HepG2 (cell line): ENCODE data around the gene L3MBTL1. TPM values are rescaled to one million over a fixed set of nuclear protein-coding genes. Genes with fewer than 3 reads are reported as not detected.

Experiments
- AHR ChIP-seq: IDR thresholded peaks from 2 replicates; pipeline ENCODE4 v1.6.1; 2018; ENCODE audit warnings: missing genetic modification reagents, missing compliant biosample characterization
- ASH2L ChIP-seq: fragments of 300-600, 200-600 bp; sonication (generic); IDR thresholded peaks from 2 replicates; pipeline ENCODE4 v1.7.0; 2017; ENCODE audit warnings: low read depth, mild to moderate bottlenecking, moderate library complexity, mixed read lengths, low read length; ENCODE audit not compliant: insufficient read length
- CBFB ChIP-seq: sonication (generic); formaldehyde crosslinking; IDR thresholded peaks from 2 replicates; pipeline ENCODE4 v1.4.0; 2020; ENCODE audit warnings: missing genetic modification reagents
- DPF2 ChIP-seq: sonication (generic); formaldehyde crosslinking; IDR thresholded peaks from 2 replicates; pipeline ENCODE4 v1.4.0; 2020; ENCODE audit warnings: mild to moderate bottlenecking, low read depth, missing genetic modification reagents, borderline replicate concordance
- EP300 ChIP-seq, 3 experiments: sonication (generic) in 1 of 3; formaldehyde crosslinking in 1 of 3; IDR thresholded peaks; 2 replicates each; pipeline versions ENCODE4 v1.5.1 to v1.6.1; 2011 to 2020; ENCODE audit warnings: low read depth in 2 of 3, low read length in 2 of 3, borderline replicate concordance in 1 of 3, improper control_type of control experiment in 1 of 3, mild to moderate bottlenecking in 1 of 3, missing genetic modification reagents in 1 of 3, moderate library complexity in 1 of 3
- FLYWCH1 ChIP-seq: sonication (generic); formaldehyde crosslinking; IDR thresholded peaks from 2 replicates; pipeline ENCODE4 v1.8.1; 2023; ENCODE audit warnings: mild to moderate bottlenecking, missing genetic modification reagents
- ISL2 ChIP-seq: sonication (generic); formaldehyde crosslinking; IDR thresholded peaks from 2 replicates; pipeline ENCODE4 v1.5.0; 2020; ENCODE audit warnings: missing genetic modification reagents
- MTF2 ChIP-seq: sonication (generic); formaldehyde crosslinking; IDR thresholded peaks from 2 replicates; pipeline ENCODE4 v1.5.0; 2020; ENCODE audit warnings: missing genetic modification reagents, borderline replicate concordance
- MYPOP ChIP-seq: sonication (generic); formaldehyde crosslinking; IDR thresholded peaks from 2 replicates; pipeline ENCODE4 v1.8.1; 2023; ENCODE audit warnings: mild to moderate bottlenecking, moderate library complexity, missing genetic modification reagents
- NONO ChIP-seq, 2 experiments: fragments of 450-650 bp in 1 of 2; sonication (generic) in 1 of 2; formaldehyde crosslinking in 1 of 2; IDR thresholded peaks in 1 of 2; conservative IDR thresholded peaks in 1 of 2; 2 replicates each; pipeline versions ENCODE4 v1.6.1 to v1.8.0; 2017 to 2022; ENCODE audit warnings: mild to moderate bottlenecking in 1 of 2, missing genetic modification reagents in 1 of 2, moderate library complexity in 1 of 2
- NRL ChIP-seq: sonication (generic); formaldehyde crosslinking; IDR thresholded peaks from 2 replicates; pipeline ENCODE4 v1.5.0; 2020; ENCODE audit warnings: missing genetic modification reagents, mild to moderate bottlenecking, moderate library complexity, borderline replicate concordance
- PBX3 ChIP-seq: sonication (generic); formaldehyde crosslinking; IDR thresholded peaks from 2 replicates; pipeline ENCODE4 v1.8.1; 2023; ENCODE audit warnings: missing genetic modification reagents, inconsistent platforms, borderline replicate concordance
- POLR2AphosphoS2 ChIP-seq: IDR thresholded peaks from 2 replicates; pipeline ENCODE4 v1.6.1; 2011; ENCODE audit warnings: low read depth, low read length, improper control_type of control experiment
- RFXAP ChIP-seq: sonication (generic); formaldehyde crosslinking; IDR thresholded peaks from 2 replicates; pipeline ENCODE4 v1.4.0; 2020; ENCODE audit warnings: missing genetic modification reagents, borderline replicate concordance
- SIN3B ChIP-seq: fragments of 150-350 bp; IDR thresholded peaks from 2 replicates; pipeline ENCODE4 v1.6.1; 2014; ENCODE audit warnings: low read length
- SMAD1 ChIP-seq: sonication (generic); formaldehyde crosslinking; IDR thresholded peaks from 2 replicates; pipeline ENCODE4 v1.4.0; 2020; ENCODE audit warnings: missing genetic modification reagents, low read depth, mild to moderate bottlenecking, borderline replicate concordance
- TGIF2 ChIP-seq: IDR thresholded peaks from 2 replicates; pipeline ENCODE4 v1.6.1; 2016; ENCODE audit warnings: control low read depth, missing compliant biosample characterization
- TOE1 ChIP-seq: sonication (generic); formaldehyde crosslinking; IDR thresholded peaks from 2 replicates; pipeline ENCODE4 v1.4.0; 2020; ENCODE audit warnings: mild to moderate bottlenecking, missing genetic modification reagents
- ZNF225 ChIP-seq: sonication (generic); formaldehyde crosslinking; IDR thresholded peaks from 2 replicates; pipeline ENCODE4 v1.4.0; 2020; ENCODE audit warnings: mild to moderate bottlenecking, missing genetic modification reagents
- ZNF383 ChIP-seq: sonication (generic); formaldehyde crosslinking; IDR thresholded peaks from 2 replicates; pipeline ENCODE4 v1.4.0; 2020; ENCODE audit warnings: missing genetic modification reagents, mild to moderate bottlenecking, borderline replicate concordance
- ZNF512 ChIP-seq: sonication (generic); formaldehyde crosslinking; IDR thresholded peaks from 2 replicates; pipeline ENCODE4 v1.4.0; 2020; ENCODE audit warnings: mild to moderate bottlenecking, missing genetic modification reagents
- ZNF614 ChIP-seq: IDR thresholded peaks from 2 replicates; pipeline ENCODE4 v1.6.1; 2018; ENCODE audit warnings: missing biosample characterization, missing genetic modification reagents, inconsistent platforms, borderline replicate concordance
- ZNF713 ChIP-seq: sonication (generic); formaldehyde crosslinking; IDR thresholded peaks from 2 replicates; pipeline ENCODE4 v1.4.0; 2020; ENCODE audit warnings: mild to moderate bottlenecking, missing genetic modification reagents
- ZSCAN22 ChIP-seq: sonication (generic); formaldehyde crosslinking; IDR thresholded peaks from 2 replicates; pipeline ENCODE4 v1.4.0; 2020; ENCODE audit warnings: mild to moderate bottlenecking, missing genetic modification reagents
- polyA plus RNA-seq, 8 experiments: library from polyadenylated mRNA; depleted of rRNA in 3 of 8; stranded (reverse) in 7 of 8; unstranded in 1 of 8; fragments of >200 nt; fragmentation: Illumina TruSeq in 4 of 8; extraction: Trizol in 4 of 8; gene quantifications; 2 replicates each; pipeline versions ENCODE4 v1.2.1 to v1.2.3, GENCODE V29; 2011 to 2016; ENCODE audit warnings: low read depth in 4 of 8, missing spikeins in 1 of 8, mixed read lengths in 1 of 8; ENCODE audit not compliant: insufficient read depth in 1 of 8
- total RNA-seq, 5 experiments: library from RNA; depleted of rRNA; stranded (reverse); fragments of >200 nt; fragmentation: Illumina TruSeq; extraction: Trizol; gene quantifications; 2 replicates each; pipeline ENCODE4 v1.2.3, GENCODE V29; 2016; ENCODE audit warnings: low read depth in 1 of 5

The L3MBTL1 gene
- total and polyA plus RNA-seq, 2 of the 13 experiments (the other 11 are each of a cell fraction or from before 2014, with no cell fraction given): 9.0 to 17.8 TPM

- TF ChIP-seq MTF2 (CRISPR knock-in tag) (peak; percentile 91; the same call in 1 of the 2 replicates), ZNF713 (CRISPR knock-in tag) (0 out of 2 replicates have a peak, but pooled peaks have one; percentile 89), AHR (CRISPR knock-in tag) (peak; percentile 66; the same call in 1 of the 2 replicates), TOE1 (CRISPR knock-in tag) (peak; percentile 1; the same call in 1 of the 2 replicates), ISL2 (CRISPR knock-in tag) (peak; percentile 51; the same call in 1 of the 2 replicates), NONO (IDR thresholded peaks at IDR 0.05) (no peak), NONO (CRISPR knock-in tag; conservative IDR thresholded peaks at IDR 0.05) (peak; percentile 88), RFXAP (peak; percentile 53; the same call in 1 of the 2 replicates), ASH2L (peak; percentile 60), EP300 (IDR thresholded peaks at IDR 0.05; ENCODE audit: low read depth in 2 of 2, low read length in 2 of 2) (no peak), EP300 (CRISPR knock-in tag; IDR thresholded peaks at IDR 0.05; ENCODE audit: borderline replicate concordance) (no peak), ZSCAN22 (CRISPR knock-in tag) (0 out of 2 replicates have a peak, but pooled peaks have one; percentile 75), SMAD1 (CRISPR knock-in tag) (peak; percentile 78; the same call in 1 of the 2 replicates), TGIF2 (CRISPR knock-in tag) (no peak), MYPOP (CRISPR knock-in tag) (peak; percentile 75), ZNF225 (CRISPR knock-in tag) (0 out of 2 replicates have a peak, but pooled peaks have one; percentile 67), ZNF383 (CRISPR knock-in tag) (0 out of 2 replicates have a peak, but pooled peaks have one; percentile 89), ZNF512 (CRISPR knock-in tag) (peak; percentile 31; the same call in 1 of the 2 replicates), PBX3 (no peak), SIN3B (no peak), DPF2 (CRISPR knock-in tag) (0 out of 2 replicates have a peak, but pooled peaks have one; percentile 39), POLR2AphosphoS2 (no peak), CBFB (CRISPR knock-in tag) (no peak; the same call in 1 of the 2 replicates), ZNF614 (CRISPR knock-in tag) (peak; percentile 67; the same call in 1 of the 2 replicates), FLYWCH1 (CRISPR knock-in tag) (peak; percentile 91; the same call in 1 of the 2 replicates), NRL (CRISPR knock-in tag) (no peak)
These were observed at the start of gene L3MBTL1 (continued) for GRCh38 chr20:43507150-43508080.
